Fibroblast of skin of left quadriceps (primary cell): ENCODE data around the gene MYBPC2.
"Not testable (repeated sequence)": the region's sequence is repeated elsewhere in the genome, so short reads cannot be mapped to it uniquely, and the experiment has no call there.

Experiments
- DNase-seq, 2 experiments: peaks; one replicate each; pipeline ENCODE4 v3.0.0-alpha.2; 2013; ENCODE audit warnings: low read depth in 2 of 2

The MYBPC2 gene

GRCh38 chr19:50428772-50429463 is 3.8 kb upstream of the MYBPC2 start:
- DNase-seq, result no peak

GRCh38 chr19:50430888-50431342 is 1.8 kb upstream of the MYBPC2 start:
- no peak for DNase-seq

GRCh38 chr19:50431343-50432220 is 1.1 kb upstream of the MYBPC2 start:
- peak; percentile 22 to 32 for DNase-seq

GRCh38 chr19:50433201-50434180 is 799 bp downstream of the MYBPC2 start:
- DNase-seq, result no peak

GRCh38 chr19:50434525-50434924 is 1.8 kb downstream of the MYBPC2 start:
- no peak for DNase-seq

- no peak for DNase-seq
Observed at GRCh38 chr19:50435221-50435620, 2.5 kb downstream of the MYBPC2 start.

- DNase-seq, result no peak
Observed at GRCh38 chr19:50435627-50436026, 2.9 kb downstream of the MYBPC2 start.

GRCh38 chr19:50437862-50438449 is 5.3 kb downstream of the MYBPC2 start:
- DNase-seq, result no peak

- not testable (repeated sequence) for DNase-seq
Observed at GRCh38 chr19:50439130-50439529, 6.4 kb downstream of the MYBPC2 start.

GRCh38 chr19:50444059-50444458 is 11.4 kb downstream of the MYBPC2 start:
- DNase-seq, result no peak

GRCh38 chr19:50447053-50447452 is 14.4 kb downstream of the MYBPC2 start:
- DNase-seq, result no peak

GRCh38 chr19:50447750-50448149 is 15.1 kb downstream of the MYBPC2 start:
- DNase-seq, result no peak

- DNase-seq, result no peak
Observed at GRCh38 chr19:50449236-50449899, 16.7 kb downstream of the MYBPC2 start.

- DNase-seq, result no peak
Observed at GRCh38 chr19:50450369-50451222, 17.9 kb downstream of the MYBPC2 start.

- no peak for DNase-seq
Observed at GRCh38 chr19:50451223-50451534, 18.5 kb downstream of the MYBPC2 start.

- DNase-seq, result no peak
Observed at GRCh38 chr19:50453243-50453642, 20.6 kb downstream of the MYBPC2 start.

GRCh38 chr19:50455992-50456391 is 23.3 kb downstream of the MYBPC2 start:
- no peak for DNase-seq

- no peak for DNase-seq
Observed at GRCh38 chr19:50457300-50457699, 24.6 kb downstream of the MYBPC2 start.

GRCh38 chr19:50458396-50459066 is 25.8 kb downstream of the MYBPC2 start:
- no peak for DNase-seq
